HCEC 1CT (cell line): ENCODE data around the gene REEP3.
"Not testable (repeated sequence)": the region's sequence is repeated elsewhere in the genome, so short reads cannot be mapped to it uniquely, and the experiment has no call there.

Source experiments
- DNase-seq: peaks from one replicate; pipeline ENCODE4 v3.0.0-alpha.2; 2017

Gene REEP3

DNA sequence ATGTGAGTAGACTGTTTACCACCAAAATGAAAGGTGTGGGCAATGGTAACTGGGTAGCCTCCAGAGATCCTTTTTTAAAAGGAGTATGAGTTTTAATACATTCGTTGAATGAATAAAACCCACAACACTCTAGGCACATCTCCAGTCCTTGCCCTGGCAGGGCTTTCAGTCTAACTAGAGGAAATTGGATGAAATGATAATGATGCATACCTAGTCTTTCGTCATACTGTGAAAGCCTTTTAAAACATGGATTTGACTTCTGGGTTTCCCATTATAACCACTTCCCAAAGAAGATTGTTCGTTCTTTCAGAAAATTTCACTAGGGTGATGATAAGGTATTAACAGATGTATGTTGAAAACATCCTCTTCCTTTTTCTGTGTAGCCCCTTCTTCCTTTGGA lies 110.8 kb downstream of the REEP3 start:
- DNase-seq = peak; percentile 16

DNA sequence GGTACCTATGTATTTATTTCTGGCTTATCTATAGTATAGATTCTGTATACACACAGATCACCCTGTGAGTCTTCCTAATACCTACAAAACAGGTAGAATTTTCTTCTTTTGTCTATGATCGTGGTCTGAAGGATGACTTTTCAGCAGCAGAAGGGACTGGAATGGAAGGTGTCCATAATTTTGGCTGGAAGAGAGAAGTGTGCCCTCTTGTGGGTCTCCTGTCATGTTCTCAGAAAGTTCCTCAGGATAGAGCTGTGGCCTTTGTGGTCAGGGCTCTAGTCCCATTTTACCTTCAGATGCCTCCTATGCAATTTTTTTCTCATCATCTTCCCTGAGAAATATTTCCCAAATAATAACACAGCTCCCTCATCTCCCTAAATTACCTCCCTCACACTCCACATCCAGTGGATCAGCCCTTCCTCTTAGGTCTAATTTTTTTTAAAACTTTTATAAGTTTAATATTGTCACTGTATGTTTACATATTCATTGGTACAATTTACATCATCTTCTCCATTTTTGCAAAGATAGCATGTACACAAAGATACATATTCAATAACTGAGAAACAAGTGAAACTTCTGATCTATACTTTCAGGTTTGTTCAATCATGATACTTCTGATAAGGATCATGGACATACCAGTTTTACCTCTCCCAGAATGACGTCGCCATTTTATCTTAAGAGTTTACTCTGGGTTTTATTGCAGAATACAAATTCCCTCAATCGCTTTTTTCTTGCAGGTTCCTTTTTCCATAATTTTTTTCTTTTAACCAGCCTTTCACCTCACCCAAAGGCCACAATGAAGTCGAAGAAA lies 112.7 kb downstream of the REEP3 start:
- DNase-seq = peak; percentile 62

DNA sequence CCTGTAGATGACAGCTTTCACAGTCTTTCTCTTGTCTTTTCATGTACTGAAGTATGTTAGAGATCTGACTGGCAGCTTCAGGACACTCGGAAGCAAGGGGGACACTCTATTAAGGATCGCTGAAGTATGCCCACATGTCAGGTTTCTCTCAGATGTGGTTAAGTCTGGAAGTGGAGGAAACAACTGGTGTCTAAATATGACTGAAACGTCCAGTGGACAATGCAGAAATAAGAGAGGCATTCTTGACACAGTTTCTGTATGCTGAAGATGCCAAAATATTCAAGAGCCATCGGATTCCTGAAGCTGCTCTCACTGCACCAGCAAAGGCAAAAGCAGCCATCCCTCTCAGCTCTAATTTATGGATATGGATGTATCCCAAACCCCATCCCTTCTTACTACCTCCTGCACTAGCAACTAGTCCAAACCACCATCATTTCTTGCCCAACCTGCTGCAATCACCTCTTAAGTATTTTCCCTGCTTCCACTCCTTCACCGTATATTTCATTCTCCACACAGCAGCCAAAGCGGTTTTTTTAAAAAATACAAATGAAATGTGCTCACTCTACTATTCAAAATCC lies 113.4 kb downstream of the REEP3 start:
- DNase-seq = no peak

DNA sequence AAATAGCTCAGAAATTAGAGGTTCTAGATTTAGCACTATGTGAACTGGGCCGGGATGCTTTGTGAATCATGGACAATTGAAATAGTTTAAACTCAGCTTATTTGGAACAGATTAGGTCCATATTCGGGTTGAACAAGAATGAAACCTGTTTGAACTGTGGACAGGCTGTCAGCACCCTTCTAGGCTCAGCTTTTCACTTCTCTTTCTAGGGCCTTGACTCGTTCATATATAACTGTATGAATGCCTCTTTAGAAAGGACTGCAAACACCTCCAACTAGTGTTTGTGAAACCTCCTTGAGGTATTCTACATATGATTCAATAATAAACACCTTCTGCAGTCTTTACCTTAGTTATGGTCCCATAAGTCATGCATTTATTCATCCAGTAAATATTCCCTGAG lies 115.6 kb downstream of the REEP3 start:
- DNase-seq = no peak

DNA sequence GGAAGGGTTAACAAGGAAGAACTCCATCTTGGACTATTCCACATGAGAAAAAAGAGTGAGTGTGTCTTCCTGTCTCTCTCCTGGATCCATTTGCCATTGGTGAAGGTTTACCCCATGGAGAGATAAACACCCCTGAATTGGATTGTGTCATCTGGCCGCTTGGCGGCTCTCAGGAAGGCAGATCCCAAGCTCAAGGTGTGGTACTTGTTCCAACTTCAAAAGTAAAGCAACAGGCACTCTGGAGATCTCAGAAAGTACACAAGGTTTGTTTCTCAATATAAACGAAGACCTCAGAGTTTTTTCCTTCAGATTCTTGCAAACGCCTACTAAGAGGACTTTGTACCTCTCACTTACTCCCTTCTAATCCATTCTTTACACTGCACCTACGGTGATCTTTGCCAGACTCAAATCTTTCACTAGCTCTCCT lies 116.7 kb downstream of the REEP3 start:
- DNase-seq = no peak

DNA sequence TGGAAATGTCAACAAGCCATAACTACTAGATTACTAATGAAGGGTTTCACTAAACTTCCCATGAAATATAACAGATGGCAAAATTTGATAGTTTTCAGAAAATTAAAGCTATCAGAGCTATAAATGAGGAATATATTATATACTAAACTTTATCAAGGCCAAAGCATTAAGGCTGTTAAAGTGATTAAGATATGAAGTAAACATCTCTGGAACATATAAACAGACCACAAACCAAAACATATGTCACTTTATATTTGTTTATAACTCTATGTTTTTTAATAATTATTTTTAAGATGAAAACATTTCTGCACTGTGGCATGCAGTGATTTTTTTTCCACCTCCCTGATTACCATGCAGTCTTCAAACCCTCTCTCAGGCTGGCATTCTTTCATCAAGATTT lies 120.2 kb downstream of the REEP3 start:
- no peak for DNase-seq

DNA sequence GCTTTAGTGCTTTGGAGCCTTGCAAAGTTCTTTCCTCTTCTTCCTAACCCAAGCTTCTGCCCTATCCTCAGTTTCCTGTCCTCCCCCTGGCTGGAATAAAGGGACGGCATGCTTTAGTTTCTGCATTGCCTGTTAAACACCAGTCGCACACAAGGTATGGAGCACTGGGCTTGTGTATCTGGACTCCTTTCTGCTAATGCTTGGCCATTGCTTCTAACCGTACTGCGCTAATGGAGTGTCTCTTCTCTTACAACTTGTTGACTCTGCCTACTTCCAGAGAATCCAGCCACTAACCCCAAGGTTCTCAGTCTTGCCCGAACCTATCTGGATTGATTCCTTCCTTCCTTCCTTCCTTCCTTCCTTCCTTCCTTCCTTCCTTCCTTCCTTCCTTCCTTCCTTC lies 120.6 kb downstream of the REEP3 start:
- no peak for DNase-seq

DNA sequence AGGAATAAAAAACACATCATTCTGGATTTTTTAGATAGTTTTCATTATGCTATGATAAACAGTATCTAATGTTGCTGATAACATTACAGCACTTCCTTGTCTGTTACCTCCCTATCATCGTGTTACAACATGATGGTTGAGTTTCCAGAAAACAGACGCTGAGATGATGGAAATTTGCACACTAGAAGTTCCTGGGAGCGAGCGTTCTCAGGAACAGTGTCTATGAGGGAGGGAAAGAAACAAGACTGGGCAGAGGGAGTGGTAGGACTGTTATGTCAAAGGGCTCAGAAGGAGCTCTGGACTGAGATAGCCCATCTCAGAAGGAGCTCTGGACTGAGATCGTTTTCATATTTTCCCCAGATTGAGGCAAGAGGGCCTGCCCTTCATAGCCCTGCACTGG lies 121.6 kb downstream of the REEP3 start:
- no peak for DNase-seq

DNA sequence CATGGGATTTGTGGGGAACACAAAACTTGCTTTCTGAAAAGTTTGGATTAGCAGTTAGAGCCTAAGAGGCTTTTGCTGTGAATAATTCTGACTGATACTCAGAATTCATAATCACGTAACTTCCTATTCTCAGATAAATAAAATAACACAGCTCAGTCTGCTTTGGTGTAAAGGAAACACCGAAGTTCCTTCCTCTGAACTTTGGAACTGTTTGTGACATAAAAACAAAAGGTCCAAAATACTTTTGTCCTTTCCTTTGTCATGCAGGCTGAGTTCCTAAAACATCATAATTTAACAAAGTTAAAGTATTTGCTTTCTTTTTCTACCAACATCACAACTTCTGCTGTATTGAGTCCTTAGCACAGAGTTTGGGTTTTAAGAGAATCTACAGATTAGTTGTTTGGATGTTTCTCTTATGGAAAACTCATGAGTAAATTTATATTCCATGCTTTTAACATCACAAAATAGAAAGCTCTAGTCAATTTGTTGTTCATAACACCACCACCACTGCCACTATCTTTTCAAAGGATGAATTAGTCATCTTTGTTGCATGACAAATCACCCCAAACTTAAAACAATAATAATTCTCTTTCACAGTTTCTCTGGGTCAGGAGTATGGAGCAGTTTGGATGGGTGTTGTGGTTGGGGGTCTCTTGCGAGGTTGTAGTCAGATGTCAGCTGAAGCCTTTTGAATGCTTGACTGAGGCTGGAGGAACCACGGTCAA lies 123.4 kb downstream of the REEP3 start:
- DNase-seq = peak; percentile 17

DNA sequence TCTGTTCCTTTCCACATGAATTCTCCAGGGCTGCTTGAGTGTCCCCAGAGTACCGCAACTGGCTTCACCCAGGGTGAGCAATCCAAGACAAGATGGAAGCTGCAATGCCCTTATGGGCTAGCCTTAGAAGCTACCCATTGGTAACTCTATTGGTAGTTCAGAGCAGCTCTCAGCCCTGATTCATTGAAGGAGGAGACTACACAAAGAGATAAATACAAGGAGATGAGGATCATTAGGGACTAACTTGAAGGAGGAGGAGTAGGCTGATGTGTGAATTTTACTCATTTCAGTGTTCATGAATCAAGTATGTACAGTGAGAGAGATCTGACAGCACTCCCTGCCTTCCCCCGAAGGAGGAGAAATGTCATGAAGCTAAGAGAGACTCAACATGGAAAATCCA lies 124.0 kb downstream of the REEP3 start:
- DNase-seq = no peak

DNA sequence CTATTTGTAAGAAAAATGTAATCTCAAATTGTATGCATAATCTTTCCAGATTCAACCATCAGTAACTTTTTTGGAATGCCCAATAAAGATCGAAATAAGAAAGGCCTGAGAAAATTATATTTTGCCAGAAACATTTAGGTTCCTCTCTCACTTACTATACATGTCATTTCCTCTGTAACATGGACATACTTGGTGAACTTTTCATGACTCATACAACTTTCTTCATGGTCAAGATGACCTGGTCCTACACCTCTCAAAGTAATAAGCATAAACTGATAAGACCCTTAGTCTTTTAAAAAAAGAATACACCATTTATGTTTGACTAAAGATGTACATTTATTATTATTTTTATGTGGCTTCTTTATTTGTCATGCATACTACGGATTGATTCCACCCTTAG lies 125.3 kb downstream of the REEP3 start:
- DNase-seq = no peak

DNA sequence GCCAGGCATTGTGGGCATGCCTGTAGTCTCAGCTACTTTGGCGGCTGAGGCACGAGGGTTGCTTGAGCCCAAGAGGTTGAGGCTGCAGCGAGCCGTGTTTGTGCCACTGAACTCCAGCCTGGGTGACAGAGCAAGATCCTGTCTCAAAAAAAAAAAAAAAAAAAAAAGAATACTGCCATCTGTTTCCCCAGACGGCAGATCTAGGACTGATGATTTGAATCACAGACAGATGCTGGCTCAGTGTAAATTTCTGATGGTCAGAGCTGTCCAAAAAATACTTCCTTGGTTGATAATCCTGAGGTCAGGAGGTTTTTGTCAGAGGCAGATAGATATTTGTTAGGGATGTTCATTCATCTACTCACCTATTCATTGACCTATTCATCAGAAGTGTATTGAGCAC lies 130.7 kb downstream of the REEP3 start:
- no peak for DNase-seq

DNA sequence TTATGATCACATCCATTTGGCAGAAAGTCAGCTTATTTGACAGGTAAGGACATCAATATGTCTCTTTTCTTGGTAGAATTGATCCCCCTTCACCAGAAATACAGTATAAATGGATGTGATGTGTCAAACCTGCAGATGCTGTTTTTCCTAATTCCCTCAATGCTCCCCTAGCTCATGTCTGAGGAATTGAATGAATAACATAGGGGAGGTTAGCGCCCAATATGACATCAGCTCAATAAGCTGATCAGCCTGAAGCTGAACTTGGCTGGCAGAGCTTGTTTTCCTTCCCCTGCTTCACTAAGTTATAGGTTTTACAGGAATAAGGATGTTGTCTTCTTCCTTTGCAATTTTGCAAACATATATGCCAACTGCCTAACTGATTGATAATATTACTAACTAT lies 132.5 kb downstream of the REEP3 start:
- no peak for DNase-seq

DNA sequence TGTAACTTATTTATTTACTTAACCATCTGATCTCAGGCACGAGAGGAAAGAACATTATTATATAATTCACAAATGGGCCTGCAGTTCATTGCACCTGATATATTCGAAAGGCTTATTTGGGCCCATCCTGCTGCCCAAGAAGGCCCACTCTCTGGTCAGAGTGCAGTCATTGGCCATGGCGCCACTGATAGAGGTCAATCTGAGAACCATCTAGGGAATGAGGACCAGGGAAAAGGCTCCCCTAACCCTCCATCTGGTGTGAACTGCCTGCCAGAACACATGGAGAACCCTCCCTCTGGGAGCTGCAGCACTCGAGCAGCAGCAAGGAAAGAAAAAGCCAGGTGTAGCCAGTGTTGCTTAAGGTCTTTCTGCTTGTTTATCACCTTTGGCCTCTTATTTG lies 136.6 kb downstream of the REEP3 start:
- no peak for DNase-seq

DNA sequence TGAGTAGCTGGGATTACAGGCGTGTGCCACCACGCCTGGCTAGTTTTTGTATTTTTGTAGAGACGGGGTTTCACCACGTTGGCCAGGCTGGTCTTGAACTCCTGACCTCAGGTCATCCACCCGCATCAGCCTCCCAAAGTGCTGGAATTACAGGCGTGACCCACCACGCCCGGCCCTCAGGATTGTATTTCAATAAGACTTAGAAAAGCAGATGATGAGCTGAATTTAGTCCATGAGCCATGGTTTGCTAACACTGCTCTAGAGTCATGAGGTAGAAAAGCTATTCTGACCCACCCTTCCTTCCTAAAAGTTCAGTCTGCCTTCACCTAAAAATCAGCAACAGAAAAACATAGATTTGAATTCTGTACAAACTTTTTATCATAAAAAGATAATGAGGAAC lies 139.7 kb downstream of the REEP3 start:
- DNase-seq = not testable (repeated sequence)

DNA sequence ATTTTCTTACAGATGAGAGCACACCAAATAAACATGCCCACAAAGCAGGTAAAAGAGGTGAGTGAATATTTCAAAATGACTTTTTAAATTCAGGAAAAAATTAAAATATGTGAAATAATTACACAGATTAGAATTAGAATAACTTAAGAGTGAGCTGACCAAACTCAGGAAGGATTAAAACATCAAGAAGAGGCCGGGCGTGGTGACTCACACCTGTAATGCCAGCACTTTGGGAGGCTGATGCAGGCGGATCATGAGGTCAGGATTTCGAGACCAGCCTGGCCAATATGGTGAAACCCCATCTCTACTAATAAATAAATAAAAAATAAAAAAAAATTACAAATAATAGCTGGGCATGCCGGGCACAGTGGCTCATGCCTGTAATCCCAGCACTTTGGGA lies 140.1 kb downstream of the REEP3 start:
- DNase-seq = no peak

DNA sequence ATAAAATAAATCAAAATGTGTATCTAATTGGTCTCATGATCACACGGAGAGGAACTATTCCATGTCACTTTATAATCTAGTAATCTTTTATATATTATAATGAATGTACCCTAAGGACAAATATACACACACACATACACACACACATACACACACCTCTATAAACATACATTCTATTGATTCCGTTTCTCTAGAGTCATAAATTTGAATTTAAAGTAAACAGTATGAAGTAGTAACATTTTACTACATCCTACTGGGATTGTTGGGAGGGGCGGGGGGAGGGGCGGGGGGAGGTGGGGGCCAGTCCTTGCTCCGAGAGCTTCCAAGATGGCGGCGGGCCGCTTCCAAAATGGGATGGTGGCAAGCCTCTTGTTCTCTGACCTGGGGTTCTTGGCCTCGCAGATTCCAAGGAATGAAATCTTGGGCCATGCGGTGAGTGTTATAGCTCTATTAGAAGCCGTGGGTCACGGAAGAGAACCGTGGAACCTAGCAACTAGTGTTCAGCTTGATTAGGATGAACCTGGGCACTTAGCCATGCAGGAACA lies 143.2 kb downstream of the REEP3 start:
- no peak for DNase-seq

DNA sequence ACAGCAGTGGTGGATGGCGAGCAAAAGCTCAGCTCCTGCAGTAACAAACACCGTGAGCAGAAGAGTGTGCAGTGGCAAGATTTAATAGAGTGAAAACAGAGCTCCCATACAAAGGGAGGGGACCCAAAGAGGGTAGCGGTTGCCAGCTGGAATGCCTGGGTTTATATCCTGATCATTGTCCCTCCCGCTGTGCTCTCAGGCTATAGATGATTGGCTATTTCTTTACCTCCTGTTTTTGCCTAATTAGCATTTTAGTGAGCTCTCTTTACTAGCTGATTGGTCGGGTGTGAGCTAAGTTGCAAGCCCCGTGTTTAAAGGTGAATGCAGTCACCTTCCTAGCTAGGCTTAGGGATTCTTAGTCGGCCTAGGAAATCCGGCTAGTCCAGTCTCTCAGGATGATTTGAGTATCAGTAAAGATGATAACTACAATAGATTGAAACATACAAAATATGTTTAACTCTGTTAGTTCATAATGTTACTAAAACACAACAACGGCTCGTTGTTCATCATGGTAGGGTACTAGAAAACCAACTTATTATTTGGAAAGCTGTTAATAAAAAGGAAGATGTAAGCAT lies 143.9 kb downstream of the REEP3 start:
- DNase-seq = not testable (repeated sequence)

DNA sequence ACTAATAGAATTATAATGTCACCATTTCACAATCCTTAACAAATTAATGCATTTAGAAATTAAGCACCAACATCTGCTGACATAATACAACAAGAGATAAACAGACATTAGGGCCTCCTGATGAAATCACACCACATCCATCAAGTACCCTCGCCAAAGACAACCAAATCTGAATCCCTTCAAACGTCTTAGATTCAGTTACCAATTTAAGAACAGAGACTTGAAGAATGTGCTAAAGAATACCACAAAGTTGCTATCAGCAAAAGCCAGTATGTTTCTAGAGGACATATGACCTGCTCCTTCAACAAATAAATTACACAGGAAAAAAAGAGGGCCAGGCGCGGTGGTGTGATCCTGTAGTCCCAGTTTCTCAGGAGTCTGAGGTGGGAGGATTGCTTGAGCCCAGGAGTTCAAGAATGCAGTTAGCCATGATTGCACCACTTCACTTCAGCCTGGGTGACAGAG lies 144.5 kb downstream of the REEP3 start:
- no peak for DNase-seq

DNA sequence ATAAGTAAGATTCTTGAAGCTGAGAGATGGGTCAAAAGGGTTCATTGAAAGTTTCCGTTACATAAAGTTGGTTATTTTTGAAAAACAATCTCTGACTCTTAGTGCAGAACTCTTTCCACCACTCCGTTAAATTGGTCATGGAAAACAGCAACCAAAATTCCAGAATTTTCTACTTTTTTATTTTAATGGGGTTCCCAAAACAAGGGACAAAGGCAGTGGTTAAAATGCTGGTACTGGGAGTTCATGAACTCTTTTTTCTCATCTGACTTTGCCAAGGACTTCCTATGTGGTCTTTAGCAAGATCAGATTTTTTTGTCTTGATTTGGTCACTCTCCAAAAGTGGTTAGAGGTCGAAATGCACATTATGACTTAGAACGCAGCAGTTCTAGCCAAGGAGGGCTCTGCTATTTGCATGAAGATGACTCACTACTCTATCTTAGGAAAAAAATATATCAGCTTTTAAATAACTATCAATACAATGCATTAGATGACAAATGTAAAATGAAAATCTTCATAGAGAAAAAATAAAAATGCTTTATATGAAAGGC lies 145.7 kb downstream of the REEP3 start:
- DNase-seq = peak; percentile 94

DNA sequence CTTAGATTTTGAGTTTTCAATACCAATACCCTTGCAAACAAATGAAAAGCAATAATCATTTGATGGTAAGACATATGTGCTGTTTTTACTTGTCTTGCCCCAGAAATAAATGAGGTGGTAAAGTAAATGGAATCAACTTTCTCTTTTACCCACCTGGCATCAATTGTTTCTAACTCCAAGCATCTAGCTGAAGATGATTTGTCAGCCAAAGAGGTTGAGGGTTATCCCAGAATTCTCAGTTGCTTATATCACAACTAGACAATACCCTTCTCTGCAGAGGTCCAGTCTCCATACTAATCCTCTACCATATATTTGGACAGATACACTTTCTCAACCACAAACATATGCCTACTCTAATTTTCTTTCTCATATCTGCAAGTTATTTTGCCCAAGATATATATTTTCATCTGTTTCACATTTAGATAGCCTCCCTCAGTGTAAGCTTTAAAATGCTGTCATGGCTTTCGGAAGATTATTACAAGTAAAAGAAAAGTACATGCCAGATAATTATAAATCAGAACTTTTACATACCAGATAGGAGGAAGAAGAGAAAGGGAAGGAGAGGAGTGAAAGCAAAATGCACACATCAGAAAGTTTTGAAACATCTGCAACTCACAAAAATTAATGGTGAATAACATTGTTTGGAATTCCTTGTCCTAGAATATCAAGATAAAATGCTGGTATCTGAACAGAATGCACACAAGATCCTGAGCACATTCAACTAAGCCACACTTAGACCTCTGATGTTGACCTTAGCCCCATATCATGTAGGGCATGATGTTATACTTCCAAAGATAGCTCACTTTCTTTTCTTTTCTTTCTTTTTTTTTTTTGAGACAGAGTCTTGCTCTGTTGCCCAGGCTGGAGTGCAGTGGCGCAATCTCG lies 146.6 kb downstream of the REEP3 start:
- peak; percentile 9 for DNase-seq

DNA sequence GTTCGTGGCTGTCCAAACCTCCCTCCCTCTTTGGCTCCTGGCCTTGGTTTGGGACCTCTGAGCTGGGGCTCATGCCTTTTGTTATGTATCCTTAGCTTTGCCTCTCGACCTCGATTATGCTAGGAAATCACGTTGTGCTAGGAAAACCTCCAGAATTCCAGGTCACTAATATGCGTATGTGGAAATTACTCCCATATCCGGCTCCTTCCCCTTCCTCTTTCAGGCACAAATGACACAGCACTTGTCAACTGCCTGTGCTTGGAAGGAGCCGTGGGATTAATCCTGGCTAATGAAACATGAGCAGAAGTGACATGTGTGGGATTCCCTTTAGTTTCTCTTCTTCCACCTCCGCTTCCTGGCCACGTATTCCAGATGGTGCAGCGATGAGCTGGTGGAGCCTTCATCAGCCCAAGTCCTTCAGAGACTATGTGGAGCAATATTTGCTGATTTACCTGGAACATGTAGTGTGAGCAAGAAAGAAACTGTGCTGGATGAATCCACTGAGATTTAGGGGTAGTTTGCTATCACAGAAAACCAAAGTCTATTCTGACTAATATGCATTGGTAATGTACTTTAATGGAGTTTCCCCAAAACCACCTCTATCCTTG lies 149.2 kb downstream of the REEP3 start:
- DNase-seq = no peak
